Tibial nerve (tissue), 4 donors: Measurements from ENCODE around the gene MANEAL. TPM values are rescaled to one million over a fixed set of nuclear protein-coding genes. Genes with fewer than 3 reads are reported as not detected.
"Not testable (repeated sequence)": the region's sequence is repeated elsewhere in the genome, so short reads cannot be mapped to it uniquely, and the experiment has no call there.

Experiments used
- DNase-seq, 2 donors: peaks; one replicate each; pipeline ENCODE4 v3.0.0-alpha.2; 2019; ENCODE audit warnings: low spot score in 2 of 2
- H3K27ac ChIP-seq, 4 donors: fragments of 200-600 bp; sonication (generic) in 3 of 4; one replicate each; pipeline ENCODE4 v1.5.1; 2017 to 2019; ENCODE audit warnings: mild to moderate bottlenecking in 1 of 4
- H3K27me3 ChIP-seq, 2 donors: fragments of 200-600 bp; sonication (generic) in 1 of 2; one replicate each; pipeline versions ENCODE4 v1.5.1 to v1.6.0; 2017 to 2019
- H3K36me3 ChIP-seq, 3 donors: fragments of 200-600 bp; sonication (generic); one replicate each; pipeline ENCODE4 v1.5.1; 2018 to 2019
- H3K4me1 ChIP-seq, 4 donors: fragments of 200-600 bp; sonication (generic) in 3 of 4; one replicate each; pipeline ENCODE4 v1.5.1; 2017 to 2019
- H3K4me3 ChIP-seq, 4 donors: fragments of 200-600 bp; sonication (generic) in 3 of 4; one replicate each; pipeline ENCODE4 v1.5.1; 2017 to 2019; ENCODE audit warnings: mild to moderate bottlenecking in 1 of 4, moderate library complexity in 1 of 4
- H3K9me3 ChIP-seq, 4 donors: fragments of 200-600 bp; sonication (generic) in 3 of 4; one replicate each; pipeline ENCODE4 v1.5.1; 2017 to 2019
- CTCF ChIP-seq, 5 experiments: fragments of 200-600 bp in 3 of 5; fragments of 450-650 bp in 2 of 5; sonication (generic) in 3 of 5; IDR thresholded peaks; one replicate each; pipeline ENCODE4 v1.5.1; 2016 to 2019; ENCODE audit warnings: antibody characterized with exemption in 5 of 5, mild to moderate bottlenecking in 3 of 5, moderate library complexity in 2 of 5
- EP300 ChIP-seq, 2 donors: sonication (generic); formaldehyde crosslinking; IDR thresholded peaks; one replicate each; pipeline ENCODE4 v1.6.1; 2017; ENCODE audit warnings: antibody characterized with exemption in 2 of 2, mild to moderate bottlenecking in 1 of 2
- POLR2A ChIP-seq, 2 donors: fragments of 450-650 bp; IDR thresholded peaks; one replicate each; pipeline ENCODE4 v1.6.1; 2017; ENCODE audit warnings: antibody characterized with exemption in 2 of 2, mild to moderate bottlenecking in 2 of 2, moderate library complexity in 2 of 2
- WGBS, 2 donors: methylation state at CpG; one replicate each; pipeline ENCODE4 v1.1.5; 2018; 5-methylcytosine and 5-hydroxymethylcytosine counted together
- total RNA-seq, 4 donors: library from RNA; depleted of rRNA; stranded (reverse); fragments of >200 nt; gene quantifications; one replicate each; pipeline ENCODE4 v1.1.0, GENCODE V29; 2016

MANEAL gene
- total RNA-seq, 4 donors from 2014 or later = 0.44 to 1.8 (median 1.7) TPM

- H3K27me3 ChIP-seq = peaks cover 0 to 83% of the 10 kb centered on the region in 2 donors
- H3K36me3 ChIP-seq = no peaks in the 10 kb centered on the region
- WGBS, 2 donors = 3 to 6% methylated on average over 26 to 27 of the region's 27 CpGs
Observed at GRCh38 chr1:37765916-37766664, 27.6 kb upstream of the MANEAL start.

GRCh38 chr1:37767488-37767887 is 26.2 kb upstream of the MANEAL start:
- WGBS, 2 donors = 0 to 29% methylated on average over 2 of the region's 2 CpGs
- Histone ChIP-seq H3K27ac (no peak overlapping the region), H3K27me3 (peaks cover 0 to 69% of the 10 kb centered on the region in 2 donors), H3K4me1 (peaks cover 0 to 12% (median 2%) of the 10 kb centered on the region in 4 donors), H3K9me3 (peaks cover 0 to 5% (median 0%) of the 10 kb centered on the region in 4 donors), H3K36me3 (no peaks in the 10 kb centered on the region), H3K4me3 (no peak overlapping the region)
- DNase-seq = no peak
- TF ChIP-seq POLR2A (IDR thresholded peaks at IDR 0.05) (no peak), CTCF (IDR thresholded peaks at IDR 0.05) (no peak), EP300 (IDR thresholded peaks at IDR 0.05) (no peak)

More at GRCh38 chr1:37765916-37766664, 27.6 kb upstream of the MANEAL start:
- DNase-seq = no peak
- H3K9me3 ChIP-seq = peaks cover 0 to 12% (median 0%) of the 10 kb centered on the region in 4 donors
- peaks cover 0 to 12% (median 2%) of the 10 kb centered on the region in 4 donors for H3K4me1 ChIP-seq
- no peak for TF ChIP-seq POLR2A (IDR thresholded peaks at IDR 0.05)
- TF ChIP-seq CTCF (IDR thresholded peaks at IDR 0.05) = no peak
- no peak for TF ChIP-seq EP300 (IDR thresholded peaks at IDR 0.05)
- H3K4me3 ChIP-seq = no peak overlapping the region
- no peak overlapping the region for H3K27ac ChIP-seq

- not testable (repeated sequence) for H3K36me3 ChIP-seq, H3K4me1 ChIP-seq, H3K4me3 ChIP-seq, DNase-seq, H3K27ac ChIP-seq, H3K9me3 ChIP-seq
- peaks cover 0 to 30% of the 10 kb centered on the region in 2 donors for H3K27me3 ChIP-seq
Observed at GRCh38 chr1:37771440-37771839, 22.2 kb upstream of the MANEAL start.

GRCh38 chr1:37776946-37777516 is 16.6 kb upstream of the MANEAL start:
- no peak overlapping the region for H3K4me3 ChIP-seq
- no peak overlapping the region for H3K27ac ChIP-seq
- 84 to 90% methylated on average over 3 to 4 of the region's 4 CpGs for WGBS, 2 donors
- TF ChIP-seq EP300 (IDR thresholded peaks at IDR 0.05) = no peak
- no peaks in the 10 kb centered on the region for H3K36me3 ChIP-seq
- DNase-seq = no peak
- no peaks in the 10 kb centered on the region for H3K27me3 ChIP-seq
- H3K4me1 ChIP-seq = no peaks in the 10 kb centered on the region
- H3K9me3 ChIP-seq = peaks cover 0 to 9% (median 0%) of the 10 kb centered on the region in 4 donors

GRCh38 chr1:37778654-37779053 is 15.0 kb upstream of the MANEAL start:
- Histone ChIP-seq H3K4me3 (no peak overlapping the region), H3K4me1 (no peaks in the 10 kb centered on the region), H3K27ac (no peak overlapping the region), H3K9me3 (peaks cover 0 to 2% (median 0%) of the 10 kb centered on the region in 4 donors), H3K27me3 (peaks cover 0 to 12% of the 10 kb centered on the region in 2 donors), H3K36me3 (no peaks in the 10 kb centered on the region)
- no peak for DNase-seq
- 90 to 91% methylated on average over 3 of the region's 3 CpGs for WGBS, 2 donors
- no peak for TF ChIP-seq EP300 (IDR thresholded peaks at IDR 0.05)
- no peak for TF ChIP-seq POLR2A (IDR thresholded peaks at IDR 0.05)
- TF ChIP-seq CTCF (IDR thresholded peaks at IDR 0.05) = no peak

- peaks cover 0 to 21% of the 10 kb centered on the region in 2 donors for H3K27me3 ChIP-seq
- H3K4me3 ChIP-seq = no peak overlapping the region
- no peak for TF ChIP-seq CTCF (IDR thresholded peaks at IDR 0.05)
- TF ChIP-seq EP300 (IDR thresholded peaks at IDR 0.05) = no peak
- TF ChIP-seq POLR2A (IDR thresholded peaks at IDR 0.05) = no peak
- no peaks in the 10 kb centered on the region for H3K4me1 ChIP-seq
- H3K9me3 ChIP-seq = no peaks in the 10 kb centered on the region
- H3K36me3 ChIP-seq = no peaks in the 10 kb centered on the region
- no peak overlapping the region for H3K27ac ChIP-seq
- 76 to 83% methylated on average over 17 of the region's 17 CpGs for WGBS, 2 donors
- no peak for DNase-seq
Observed at GRCh38 chr1:37782491-37782890, 11.2 kb upstream of the MANEAL start.
